ENCODE data around the gene PROK1.
A peak's percentile ranks its signal among the peaks of the same experiment; 100 is the strongest.
"Not testable (repeated sequence)": the region's sequence is repeated elsewhere in the genome, so short reads cannot be mapped to it uniquely, and the experiment has no call there.

Gene PROK1

GRCh38 chr1:110450929-110451328 lies at the start of gene PROK1:
TSS of gene PROK1 (plus strand) at chr1:110451149. CDS start at chr1:110451217, 68 bp downstream.
- no peak for DNase-seq

GRCh38 chr1:110403805-110404204 lies 47.1 kb upstream of the PROK1 start:
- no peak for DNase-seq

DNA sequence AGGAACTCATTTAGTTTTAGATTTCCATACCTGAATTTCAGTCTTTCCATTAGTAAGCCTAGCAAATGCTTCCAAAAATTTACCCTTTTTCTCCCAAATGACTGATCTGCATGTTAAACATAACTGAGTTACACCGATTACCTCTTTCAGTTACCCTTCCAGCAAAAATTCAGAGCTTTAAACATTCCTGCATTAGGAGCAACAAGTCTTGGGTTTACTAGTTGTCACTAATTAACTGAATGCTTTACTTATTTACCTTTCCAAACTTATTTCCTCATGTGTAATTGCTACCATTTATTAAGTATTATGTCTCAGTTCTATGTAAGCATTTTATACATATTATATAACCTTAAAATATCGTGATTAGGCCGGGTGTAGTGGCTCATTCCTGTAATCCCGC lies 46.5 kb upstream of the PROK1 start:
- DNase-seq: no peak

- DNase-seq: not testable (repeated sequence)
These were observed 44.5 kb upstream of the PROK1 start for GRCh38 chr1:110406407-110406806.

- peak; percentile 64 for DNase-seq
These were observed 43.4 kb upstream of the PROK1 start, which contains the start of gene LAMTOR5 for GRCh38 chr1:110407260-110408210. TSS of gene LAMTOR5 (minus strand) at chr1:110407694. CDS start at chr1:110407620, 74 bp downstream.

GRCh38 chr1:110408488-110408887 lies 42.5 kb upstream of the PROK1 start:
- no peak for DNase-seq

DNA sequence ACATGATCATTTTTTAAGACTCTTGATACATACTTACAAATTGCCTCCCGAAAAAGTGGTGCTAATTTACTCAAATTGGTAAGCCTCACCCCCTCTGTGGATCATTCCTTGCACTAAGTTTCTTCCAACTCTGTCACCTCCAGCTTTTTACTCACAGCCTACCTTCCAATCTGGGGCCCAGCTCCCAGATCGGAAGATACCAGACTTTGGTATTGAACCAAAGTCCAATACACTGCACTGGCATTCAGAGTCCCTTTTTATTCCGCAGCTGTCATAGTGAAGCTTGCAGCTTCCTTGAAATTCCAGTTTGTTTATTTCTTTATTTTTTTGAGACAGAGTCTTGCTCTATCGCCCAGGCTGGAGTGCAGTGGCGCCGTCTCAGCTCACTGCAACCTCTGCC lies 41.6 kb upstream of the PROK1 start:
- no peak for DNase-seq

GRCh38 chr1:110411173-110411735 lies 39.7 kb upstream of the PROK1 start:
- DNase-seq: no peak

GRCh38 chr1:110412576-110412975 lies 38.4 kb upstream of the PROK1 start:
- DNase-seq: peak; percentile 44

GRCh38 chr1:110413045-110413444 lies 37.9 kb upstream of the PROK1 start:
- DNase-seq: not testable (repeated sequence)

GRCh38 chr1:110418729-110419128 lies 32.2 kb upstream of the PROK1 start:
- no peak for DNase-seq

DNA sequence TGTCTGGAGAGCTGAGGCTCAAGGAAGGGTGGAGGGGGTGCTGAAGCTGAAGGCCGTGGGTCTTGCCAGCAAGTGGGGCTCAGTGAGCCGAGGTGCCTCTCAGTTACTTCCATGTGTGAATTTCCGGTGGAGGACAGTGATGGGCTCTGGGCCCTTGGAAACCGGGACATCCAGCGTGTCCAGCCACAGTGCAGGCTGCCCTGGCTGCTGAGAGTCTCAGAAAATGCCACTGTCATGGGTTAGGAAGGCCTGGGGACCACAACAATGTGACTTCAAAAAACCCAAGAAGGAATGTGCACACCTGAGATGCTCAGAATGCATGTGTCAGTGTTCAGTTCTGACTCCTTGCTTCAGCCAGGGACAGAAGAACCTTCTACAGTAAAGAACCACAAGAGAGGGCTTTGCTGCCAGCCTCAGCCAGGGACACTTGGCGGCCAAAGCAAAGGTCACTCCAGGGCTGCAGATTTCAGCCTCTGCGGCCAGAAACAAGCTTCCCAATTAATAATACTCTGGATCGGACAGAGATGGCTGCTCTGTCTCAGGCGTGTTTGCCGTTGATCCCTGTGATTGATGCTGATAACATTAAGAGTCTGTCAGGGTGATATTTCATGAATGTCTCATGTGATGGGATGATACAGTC lies 30.8 kb upstream of the PROK1 start:
- DNase-seq: no peak

- DNase-seq: no peak
These were observed 29.8 kb upstream of the PROK1 start for GRCh38 chr1:110420874-110421793.

DNA sequence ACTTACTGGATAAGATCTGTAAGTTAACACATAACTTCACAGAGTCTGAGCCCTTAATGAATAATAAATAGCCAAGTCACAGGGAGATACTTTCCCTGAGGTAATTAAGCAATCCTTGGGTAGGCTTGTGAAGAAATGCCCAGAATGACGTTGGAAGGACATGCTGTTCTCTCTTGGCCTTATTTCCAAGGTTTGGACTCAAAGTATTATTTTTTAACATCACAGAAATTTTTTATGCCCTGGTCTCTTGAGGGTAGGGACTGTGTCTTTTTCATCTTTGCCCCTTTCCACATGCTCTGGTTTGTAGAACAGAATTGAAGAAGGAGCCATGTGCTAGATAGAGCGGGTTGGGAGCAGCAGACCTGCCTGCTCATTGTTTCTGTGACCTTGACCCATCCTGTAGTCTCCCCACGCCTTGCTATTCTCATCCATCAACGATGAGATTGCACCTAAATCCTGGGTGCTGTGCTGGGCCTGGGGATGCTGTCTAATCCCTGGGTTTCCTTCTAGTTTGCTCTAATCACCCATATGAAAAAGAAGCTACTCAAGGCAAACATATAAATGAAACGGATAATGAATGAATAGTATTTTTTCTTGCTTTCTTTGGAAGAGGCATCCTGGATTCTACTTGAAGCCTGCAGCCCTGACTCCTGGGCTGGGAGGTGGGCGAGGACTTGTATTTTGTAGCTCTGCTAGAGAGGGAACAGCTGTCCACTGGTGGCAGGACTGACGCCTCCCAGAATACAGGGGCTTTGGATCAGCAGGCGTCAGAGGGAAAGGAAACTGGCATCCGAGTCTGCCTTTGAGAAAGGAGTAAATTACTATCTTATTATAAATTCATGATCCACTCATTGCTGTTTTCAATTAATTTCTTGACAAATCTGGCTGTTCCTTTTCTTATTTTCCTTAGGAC lies 26.0 kb upstream of the PROK1 start:
- no peak for DNase-seq

DNA sequence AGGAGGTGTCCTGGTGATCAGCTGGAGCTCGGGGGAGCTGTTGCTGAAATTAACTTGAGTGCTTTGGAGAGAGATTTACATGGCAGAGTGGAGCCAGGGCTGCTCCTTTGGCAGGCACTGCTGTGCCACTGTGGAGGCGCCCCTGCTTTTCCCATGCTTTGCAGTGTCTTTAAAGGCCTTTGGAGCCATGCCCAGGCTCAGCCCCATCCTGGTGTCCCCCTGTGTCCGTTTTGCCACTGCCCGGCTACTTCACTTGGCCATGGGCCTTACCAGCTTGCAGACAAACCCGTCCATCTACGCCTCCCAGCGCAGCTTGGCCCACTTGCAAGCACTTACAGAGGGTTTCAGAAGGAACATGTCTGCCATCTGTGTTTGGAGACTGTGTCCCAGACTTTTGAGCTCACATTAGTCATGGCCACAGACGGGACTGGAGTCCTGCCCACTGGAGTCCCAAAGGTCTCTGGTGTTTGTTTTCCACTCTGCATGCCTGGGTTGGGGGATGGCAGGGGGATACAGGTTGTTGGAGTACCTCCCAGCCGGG lies 25.3 kb upstream of the PROK1 start:
- no peak for DNase-seq

GRCh38 chr1:110426854-110427253 lies 24.1 kb upstream of the PROK1 start:
- DNase-seq: no peak

- no peak for DNase-seq
These were observed 22.0 kb upstream of the PROK1 start for GRCh38 chr1:110428946-110429345.

- no peak for DNase-seq
These were observed 20.6 kb upstream of the PROK1 start for GRCh38 chr1:110430366-110430765.

- DNase-seq: no peak
These were observed 20.0 kb upstream of the PROK1 start for GRCh38 chr1:110430901-110431300.

DNA sequence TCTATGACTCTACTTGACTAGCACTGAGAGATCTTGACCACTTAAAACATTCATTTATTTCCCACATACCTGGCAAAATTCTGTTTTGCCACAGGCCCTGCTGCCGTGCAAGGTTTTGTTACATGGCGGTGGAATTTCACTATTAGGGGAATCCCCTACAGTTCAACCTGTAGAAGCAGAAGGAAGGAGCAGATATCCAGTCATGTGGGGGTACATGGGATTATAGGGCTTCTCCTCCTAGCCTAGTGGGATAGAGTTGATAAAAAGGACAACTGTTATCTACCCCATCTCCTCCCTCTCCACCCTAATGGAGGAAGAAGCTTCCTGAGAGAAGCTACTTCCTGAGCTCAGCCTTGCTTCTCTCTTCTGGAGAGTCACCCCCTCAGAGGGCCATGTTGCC lies 17.7 kb upstream of the PROK1 start:
- DNase-seq: no peak

DNA sequence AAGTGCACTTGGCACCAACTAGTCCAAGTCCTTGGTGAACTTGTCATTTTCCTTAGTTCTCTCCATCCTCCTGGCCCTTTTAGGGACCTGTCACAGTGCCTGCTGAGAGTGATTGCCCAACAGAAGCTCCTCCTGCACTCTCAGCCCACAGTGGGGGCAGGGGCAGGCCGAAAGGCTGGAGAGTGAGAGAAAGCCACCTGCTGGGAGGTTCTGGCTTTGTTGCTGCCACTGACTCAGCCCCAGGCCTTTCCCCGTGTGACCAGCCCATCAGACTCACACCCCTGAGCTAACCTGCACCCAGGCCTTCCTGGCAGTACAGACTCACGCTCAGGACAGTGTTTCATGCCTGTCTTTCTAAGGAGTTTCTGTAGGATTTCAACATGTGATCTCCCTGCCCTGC lies 17.1 kb upstream of the PROK1 start:
- DNase-seq: peak; percentile 7

Measured in kidney glomerular epithelial cell (primary cell).